HUDEP-2 (cell line): ENCODE results near the gene BCL2L15.
A peak's percentile ranks its signal among the peaks of the same experiment; 100 is the strongest.

Experiments used
- DNase-seq, 76 experiments: peaks; one replicate each; lab custom pipeline; 2025; ENCODE audit not compliant: unreplicated experiment in 76 of 76; lab: John Stamatoyannopoulos, UW

The BCL2L15 gene

GRCh38 chr1:113912594-113913311 lies 25.4 kb upstream of the BCL2L15 start:
- peak in 66 of 76 experiments; percentile 7 to 82 (median 48) for DNase-seq

- peak in 9 of 76 experiments; percentile 27 to 59 (median 42) for DNase-seq
These were observed 18.1 kb upstream of the BCL2L15 start for GRCh38 chr1:113905435-113905861.

- DNase-seq = peak; percentile 63 to 100 (median 98)
These were observed 17.5 kb upstream of the BCL2L15 start, which contains the start of the genes AP4B1 and DCLRE1B for GRCh38 chr1:113904674-113905434. AP4B1 (minus strand) TSS chr1:113904799; CDS start chr1:113904717, 82 bp downstream. DCLRE1B (plus strand) TSS chr1:113905326; CDS start chr1:113905587, 261 bp downstream.

- DNase-seq = peak in 34 of 76 experiments; percentile 29 to 78 (median 57)
These were observed 16.9 kb upstream of the BCL2L15 start for GRCh38 chr1:113904293-113904673.

GRCh38 chr1:113903501-113904292 lies 16.3 kb upstream of the BCL2L15 start:
- DNase-seq = peak in 3 of 76 experiments; percentile 13 to 31 (median 13)

GRCh38 chr1:113901191-113901590 lies 13.8 kb upstream of the BCL2L15 start:
- no peak for DNase-seq

GRCh38 chr1:113899111-113899510 lies 11.7 kb upstream of the BCL2L15 start:
- DNase-seq = no peak

GRCh38 chr1:113898241-113898814 lies 10.9 kb upstream of the BCL2L15 start:
- no peak for DNase-seq

- DNase-seq = no peak
These were observed 8.6 kb upstream of the BCL2L15 start for GRCh38 chr1:113895961-113896360.

- no peak for DNase-seq
These were observed 7.7 kb upstream of the BCL2L15 start for GRCh38 chr1:113895098-113895497.

GRCh38 chr1:113893267-113893666 lies 5.9 kb upstream of the BCL2L15 start:
- DNase-seq = no peak

GRCh38 chr1:113891631-113892220 lies 4.3 kb upstream of the BCL2L15 start:
- no peak for DNase-seq

GRCh38 chr1:113890816-113891215 lies 3.4 kb upstream of the BCL2L15 start:
- no peak for DNase-seq

- no peak for DNase-seq
These were observed 672 bp downstream of the BCL2L15 start for GRCh38 chr1:113886417-113887401.

- DNase-seq = no peak
These were observed 5.7 kb downstream of the BCL2L15 start for GRCh38 chr1:113881661-113882060.

- no peak for DNase-seq
These were observed 7.7 kb downstream of the BCL2L15 start for GRCh38 chr1:113879739-113880038.

GRCh38 chr1:113876176-113876575 lies 11.2 kb downstream of the BCL2L15 start:
- DNase-seq = no peak

- DNase-seq = no peak
These were observed 11.7 kb downstream of the BCL2L15 start for GRCh38 chr1:113875714-113876113.
